ENCODE results near the gene LTC4S.

Gene LTC4S

GRCh38 chr5:179796877-179797608, 3.3 kb downstream of the LTC4S start:
- DNase-seq, result no peak

GRCh38 chr5:179797741-179798140, 4.0 kb downstream of the LTC4S start:
- DNase-seq, result no peak

- no peak for DNase-seq
These were observed 4.5 kb downstream of the LTC4S start for GRCh38 chr5:179798144-179798770.

- no peak for DNase-seq
These were observed 5.2 kb downstream of the LTC4S start for GRCh38 chr5:179798771-179799643.

- no peak for DNase-seq
These were observed 5.8 kb downstream of the LTC4S start for GRCh38 chr5:179799644-179799973.

- DNase-seq, result no peak
These were observed 6.4 kb downstream of the LTC4S start for GRCh38 chr5:179800071-179800695.

GRCh38 chr5:179800696-179801201, 7.0 kb downstream of the LTC4S start:
- DNase-seq, result no peak

GRCh38 chr5:179801304-179802206, 7.8 kb downstream of the LTC4S start:
- DNase-seq, result no peak

GRCh38 chr5:179802207-179802883, 8.6 kb downstream of the LTC4S start:
- DNase-seq, result no peak

- peak; percentile 85 for DNase-seq
These were observed 9.3 kb downstream of the LTC4S start for GRCh38 chr5:179802950-179803562.

- DNase-seq, result no peak
These were observed 10.1 kb downstream of the LTC4S start for GRCh38 chr5:179803651-179804554.

- no peak for DNase-seq
These were observed 10.8 kb downstream of the LTC4S start for GRCh38 chr5:179804555-179804947.

- DNase-seq, result no peak
These were observed 11.3 kb downstream of the LTC4S start for GRCh38 chr5:179805070-179805528.

- DNase-seq, result no peak
These were observed 11.9 kb downstream of the LTC4S start for GRCh38 chr5:179805529-179806249.

GRCh38 chr5:179806250-179807048, 12.7 kb downstream of the LTC4S start, which contains the start of gene MGAT4B:
Gene MGAT4B (minus strand): TSS chr5:179806866. CDS start chr5:179806583, 283 bp downstream.
- peak; percentile 42 for DNase-seq

GRCh38 chr5:179812135-179812825, 18.5 kb downstream of the LTC4S start:
- no peak for DNase-seq

- DNase-seq, result no peak
These were observed 19.3 kb downstream of the LTC4S start for GRCh38 chr5:179812997-179813607.
